Right lobe of liver (tissue), 6 donors: ENCODE results near the gene CAMSAP2. TPM values are rescaled to one million over a fixed set of nuclear protein-coding genes. Genes with fewer than 3 reads are reported as not detected.

Experiments used
- ATAC-seq, 4 donors: fragments of 200-7000 bp; cut with Tn5 transposase; one replicate each; pipeline ENCODE4 v1.9.1; 2020; ENCODE audit warnings: mild to moderate bottlenecking in 4 of 4, moderate library complexity in 4 of 4
- DNase-seq, 3 donors: peaks; one replicate each; pipeline ENCODE4 v3.0.0-alpha.2; 2020
- H3K27ac ChIP-seq, 3 donors: fragments of 200-600 bp; one replicate each; pipeline ENCODE4 v1.8.0; 2022
- H3K27me3 ChIP-seq, 2 donors: fragments of 200-600 bp; one replicate each; pipeline ENCODE4 v1.8.0; 2022
- H3K36me3 ChIP-seq, 4 donors: fragments of 200-600 bp; sonication (generic) in 1 of 4; one replicate each; pipeline versions ENCODE4 v1.5.1 to v1.8.0; 2017 to 2022; ENCODE audit warnings: control low read depth in 1 of 4
- H3K4me1 ChIP-seq, 4 donors: fragments of 200-600 bp; sonication (generic) in 1 of 4; one replicate each; pipeline versions ENCODE4 v1.5.1 to v1.8.0; 2017 to 2022; ENCODE audit warnings: control low read depth in 1 of 4
- H3K4me3 ChIP-seq, 3 donors: fragments of 200-600 bp; one replicate each; pipeline ENCODE4 v1.8.0; 2022
- H3K9me3 ChIP-seq, 4 donors: fragments of 200-600 bp; sonication (generic) in 1 of 4; one replicate each; pipeline versions ENCODE4 v1.5.1 to v1.8.0; 2017 to 2022; ENCODE audit warnings: control low read depth in 1 of 4
- POLR2A ChIP-seq: fragments of 450-650 bp; IDR thresholded peaks from one replicate; pipeline ENCODE4 v1.6.1; 2017; ENCODE audit warnings: antibody characterized with exemption, mild to moderate bottlenecking
- WGBS: methylation state at CpG from one replicate; pipeline ENCODE4 v1.1.6; 2018; ENCODE audit warnings: low coverage, low lambda C conversion rate; ENCODE audit not compliant: insufficient coverage; ENCODE audit errors: missing lambda C conversion rate; 5-methylcytosine and 5-hydroxymethylcytosine counted together
- intact Hi-C, 2 donors: fragments of 100-400 bp; cut with DNase I; formaldehyde crosslinking; loops; one replicate each; pipeline versions ENCODE4 v1.11.2 to v1.14.1; 2022
- total RNA-seq, 6 experiments: library from RNA; depleted of rRNA in 2 of 6; stranded (reverse); fragments of >200 nt in 2 of 6; fragmentation: NEBNext Ultra II Directional in 3 of 6; extraction: Animal tissue kit (Norgen Biotek cat#: 25700) in 3 of 6; gene quantifications; one replicate each; pipeline versions ENCODE4 v1.1.0 to v1.2.4, GENCODE V29; 2016 to 2023
- TF ChIP-seq, protein P1 (sequence below), 4 donors: fragments of 200-600 bp in 3 of 4; fragments of 450-650 bp in 1 of 4; IDR thresholded peaks; one replicate each; pipeline versions ENCODE4 v1.5.1 to v1.8.0; 2016 to 2022; ENCODE audit warnings: antibody characterized with exemption in 4 of 4, mild to moderate bottlenecking in 2 of 4
- donor health status: DM: no; HTN: yes; CAD: no.
- donor health status: DM: no; HTN: no; CAD: no.
- donor health status: DM: no; HTN: no; CAD: no.
- donor health status: DM: no; HTN: yes; CAD: no.
- donor health status: DM: no; HTN: yes; CAD: no.

CAMSAP2 gene
- total RNA-seq, 6 experiments from 2014 or later: 4.0 to 12.5 (median 8.0) TPM

DNA sequence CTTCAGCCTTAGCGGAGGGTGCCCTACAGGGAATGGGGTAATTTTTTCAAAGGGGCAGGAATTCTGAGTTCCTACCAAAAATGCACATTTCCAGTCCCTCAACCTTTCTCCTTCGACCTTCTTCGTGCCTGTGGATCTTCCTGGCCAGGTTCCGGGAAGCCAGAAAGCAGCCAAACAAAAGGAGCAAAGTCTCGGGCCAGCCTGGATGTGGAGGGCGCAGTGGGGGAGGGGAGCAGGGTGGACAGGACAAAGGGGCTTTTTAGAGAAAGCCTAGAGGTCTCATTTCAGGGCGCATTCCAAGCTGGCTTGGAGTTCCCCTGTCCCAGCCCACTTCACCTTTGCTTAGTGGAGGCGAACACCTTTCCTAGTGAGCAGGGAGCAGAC, 153.1 kb downstream of the CAMSAP2 start:
- H3K4me3 ChIP-seq: peak overlapping the region; percentile 35 to 50 (median 40)
- H3K27me3 ChIP-seq: no peaks in the 10 kb centered on the region
- WGBS: 17% methylated on average over 8 of the region's 8 CpGs
- TF ChIP-seq, protein P1, sequence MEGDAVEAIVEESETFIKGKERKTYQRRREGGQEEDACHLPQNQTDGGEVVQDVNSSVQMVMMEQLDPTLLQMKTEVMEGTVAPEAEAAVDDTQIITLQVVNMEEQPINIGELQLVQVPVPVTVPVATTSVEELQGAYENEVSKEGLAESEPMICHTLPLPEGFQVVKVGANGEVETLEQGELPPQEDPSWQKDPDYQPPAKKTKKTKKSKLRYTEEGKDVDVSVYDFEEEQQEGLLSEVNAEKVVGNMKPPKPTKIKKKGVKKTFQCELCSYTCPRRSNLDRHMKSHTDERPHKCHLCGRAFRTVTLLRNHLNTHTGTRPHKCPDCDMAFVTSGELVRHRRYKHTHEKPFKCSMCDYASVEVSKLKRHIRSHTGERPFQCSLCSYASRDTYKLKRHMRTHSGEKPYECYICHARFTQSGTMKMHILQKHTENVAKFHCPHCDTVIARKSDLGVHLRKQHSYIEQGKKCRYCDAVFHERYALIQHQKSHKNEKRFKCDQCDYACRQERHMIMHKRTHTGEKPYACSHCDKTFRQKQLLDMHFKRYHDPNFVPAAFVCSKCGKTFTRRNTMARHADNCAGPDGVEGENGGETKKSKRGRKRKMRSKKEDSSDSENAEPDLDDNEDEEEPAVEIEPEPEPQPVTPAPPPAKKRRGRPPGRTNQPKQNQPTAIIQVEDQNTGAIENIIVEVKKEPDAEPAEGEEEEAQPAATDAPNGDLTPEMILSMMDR (IDR thresholded peaks at IDR 0.05): no peak
- TF ChIP-seq POLR2A: no peak
- no peak for DNase-seq
- no peak overlapping the region for H3K27ac ChIP-seq
- no peaks in the 10 kb centered on the region for H3K36me3 ChIP-seq
- H3K9me3 ChIP-seq: no peaks in the 10 kb centered on the region
- intact Hi-C loops: no loop called here
- H3K4me1 ChIP-seq: peaks cover 0 to 27% (median 4%) of the 10 kb centered on the region in 4 donors
- no peak for ATAC-seq

DNA sequence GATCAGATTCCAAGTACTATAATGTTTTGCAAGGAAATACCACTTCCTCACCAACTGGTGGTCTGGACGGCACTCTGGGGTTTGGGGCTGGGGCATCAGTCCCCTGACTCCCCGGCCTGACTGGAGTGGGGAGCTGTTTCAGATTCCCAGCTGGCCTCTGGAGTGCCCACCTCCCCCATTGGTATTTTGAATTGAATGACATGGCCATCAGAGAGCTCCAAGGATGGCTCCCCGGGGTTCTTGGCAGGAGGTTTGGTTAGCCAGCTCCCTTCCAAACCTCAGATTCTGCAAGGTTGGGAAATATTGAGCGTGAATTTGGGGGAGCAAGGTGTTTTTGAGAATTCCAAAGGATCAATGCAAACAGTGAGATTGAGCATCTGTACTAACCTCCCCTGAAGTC, 153.9 kb downstream of the CAMSAP2 start:
- Histone ChIP-seq H3K36me3 (no peaks in the 10 kb centered on the region), H3K4me1 (peaks cover 0 to 33% (median 4%) of the 10 kb centered on the region in 4 donors), H3K9me3 (no peaks in the 10 kb centered on the region), H3K27ac (no peak overlapping the region), H3K27me3 (no peaks in the 10 kb centered on the region), H3K4me3 (no peak overlapping the region)
- TF ChIP-seq, protein P1 (IDR thresholded peaks at IDR 0.05): no peak
- no peak for TF ChIP-seq POLR2A
- intact Hi-C loops: no loop called here
- WGBS: 45% methylated on average over 3 of the region's 4 CpGs
- DNase-seq (no peak), ATAC-seq (no peak)

DNA sequence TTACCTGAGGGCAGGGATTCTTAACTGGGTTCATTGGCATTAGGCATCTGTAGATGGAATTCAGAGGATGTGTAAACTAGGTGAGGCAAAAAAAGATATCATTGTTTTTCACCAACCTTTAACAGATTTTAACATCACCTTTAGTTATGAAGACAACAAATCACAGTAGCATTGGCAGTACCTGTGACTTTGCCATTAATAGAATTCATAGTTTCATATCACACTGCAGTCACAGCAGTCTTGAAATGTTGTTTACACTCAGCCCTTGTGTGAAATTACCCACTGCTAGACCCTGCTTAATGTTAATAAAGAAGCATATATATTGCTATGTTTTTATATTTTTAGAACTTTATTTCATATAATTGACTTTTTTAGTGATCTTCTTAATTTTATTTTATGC, 154.3 kb downstream of the CAMSAP2 start:
- H3K4me1 ChIP-seq: peaks cover 0 to 33% (median 4%) of the 10 kb centered on the region in 4 donors
- no peaks in the 10 kb centered on the region for H3K36me3 ChIP-seq
- no peaks in the 10 kb centered on the region for H3K9me3 ChIP-seq
- intact Hi-C loops: no loop called here
- no peak for TF ChIP-seq POLR2A
- TF ChIP-seq, protein P1 (IDR thresholded peaks at IDR 0.05): no peak
- no peak for DNase-seq
- no peak overlapping the region for H3K27ac ChIP-seq
- no peak overlapping the region for H3K4me3 ChIP-seq
- H3K27me3 ChIP-seq: no peaks in the 10 kb centered on the region
- no peak for ATAC-seq

DNA sequence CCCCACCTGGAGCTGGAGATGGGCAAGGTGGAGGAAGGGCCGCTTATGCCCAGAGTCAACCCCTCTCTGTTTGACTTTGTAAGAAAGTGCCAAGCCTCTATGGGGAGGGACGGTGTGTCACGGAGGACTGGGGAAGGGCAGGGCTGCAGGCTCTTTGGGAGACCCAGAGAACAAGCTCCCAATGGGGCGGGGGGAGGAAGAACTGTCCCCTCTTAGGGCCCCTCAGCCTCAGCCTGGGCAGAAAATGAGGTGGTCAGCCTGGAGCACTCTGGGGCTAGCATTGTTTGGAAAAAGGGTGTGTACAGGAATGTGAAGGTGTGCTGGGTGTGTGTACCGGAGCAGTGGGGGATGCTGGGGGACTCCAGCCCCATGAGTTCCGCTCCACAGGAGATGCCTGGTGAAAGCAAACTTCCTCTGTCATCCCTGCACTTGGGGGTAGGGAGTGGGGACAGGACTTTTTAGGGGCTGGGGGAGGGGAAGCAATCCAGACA, 154.8 kb downstream of the CAMSAP2 start:
- no peak overlapping the region for H3K27ac ChIP-seq
- no peak for ATAC-seq
- no peaks in the 10 kb centered on the region for H3K27me3 ChIP-seq
- H3K36me3 ChIP-seq: no peaks in the 10 kb centered on the region
- no peak for TF ChIP-seq POLR2A
- TF ChIP-seq, protein P1 (IDR thresholded peaks at IDR 0.05): no peak
- intact Hi-C loops: no loop called here
- WGBS: 63% methylated on average over 4 of the region's 6 CpGs
- H3K4me1 ChIP-seq: peaks cover 0 to 29% (median 4%) of the 10 kb centered on the region in 4 donors
- no peaks in the 10 kb centered on the region for H3K9me3 ChIP-seq
- DNase-seq: no peak
- H3K4me3 ChIP-seq: no peak overlapping the region
